Stomach smooth muscle (tissue), 2 donors: Measurements from ENCODE around the gene TRIM26.

Source experiments
- H3K27ac ChIP-seq: one replicate; pipeline ENCODE4 v1.7.0; 2013; ENCODE audit warnings: mild to moderate bottlenecking, low read length, inconsistent platforms
- H3K27me3 ChIP-seq, 2 donors: one replicate each; pipeline ENCODE4 v1.7.0; 2013; ENCODE audit warnings: low read length in 2 of 2; ENCODE audit not compliant: insufficient read depth in 2 of 2, control insufficient read depth in 1 of 2
- H3K36me3 ChIP-seq, 2 donors: one replicate each; pipeline ENCODE4 v1.7.0; 2013; ENCODE audit warnings: low read length in 2 of 2; ENCODE audit not compliant: control insufficient read depth in 2 of 2, insufficient read depth in 2 of 2
- H3K4me1 ChIP-seq: one replicate; pipeline ENCODE4 v1.7.0; 2013; ENCODE audit warnings: low read length; ENCODE audit not compliant: control insufficient read depth, insufficient read depth
- H3K4me3 ChIP-seq, 2 donors: one replicate each; pipeline ENCODE4 v1.7.0; 2013; ENCODE audit warnings: low read length in 2 of 2
- H3K9ac ChIP-seq, 2 donors: one replicate each; pipeline ENCODE4 v1.7.0; 2013; ENCODE audit warnings: low read length in 2 of 2, mild to moderate bottlenecking in 1 of 2
- H3K9me3 ChIP-seq, 2 donors: one replicate each; pipeline ENCODE4 v1.7.0; 2013; ENCODE audit warnings: low read length in 2 of 2; ENCODE audit not compliant: control insufficient read depth in 2 of 2
- donor health status: healthy.
- donor health status: Pancreatic carcinoma.

Gene TRIM26

DNA sequence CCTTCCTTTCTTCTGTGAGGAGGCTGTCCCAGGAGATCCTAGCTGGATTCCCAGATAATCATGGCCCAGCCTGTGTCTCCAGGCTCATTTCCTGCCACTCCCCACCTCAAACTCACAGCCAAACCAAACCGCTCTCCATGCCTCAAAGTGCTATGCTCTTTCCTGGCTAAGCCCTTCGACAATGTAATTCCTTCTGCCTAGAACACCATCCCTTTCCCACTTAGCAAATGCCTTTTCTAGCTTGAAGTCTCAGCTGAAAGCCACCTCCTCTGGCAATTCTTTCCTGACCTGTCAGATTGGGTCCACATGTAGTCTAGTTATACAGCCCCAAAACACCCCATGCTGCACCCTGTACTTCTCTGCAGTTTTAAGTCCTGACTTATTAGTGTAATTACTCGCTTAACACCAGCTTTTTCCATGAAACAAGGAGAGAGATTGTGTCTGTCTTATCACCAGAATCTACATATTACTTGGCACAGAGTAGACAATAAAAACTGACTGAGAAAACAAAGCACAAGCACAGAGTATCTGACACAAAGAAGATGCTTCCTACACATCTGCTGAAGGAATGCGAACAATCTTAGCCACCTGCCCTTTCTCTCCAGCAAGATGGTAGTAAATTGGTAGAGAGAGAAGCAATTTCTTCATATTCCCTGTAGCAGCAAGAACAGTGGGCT lies 5.4 kb downstream of the TRIM26 start:
- Histone ChIP-seq H3K9me3 (no peaks in the 10 kb centered on the region), H3K27ac (peak overlapping the region; percentile 37), H3K4me1 (peaks cover 32% of the 10 kb centered on the region), H3K9ac (peak overlapping the region in 1 of 2 donors; percentile 29), H3K36me3 (peaks cover 2% of the 10 kb centered on the region in 2 donors), H3K4me3 (no peak overlapping the region), H3K27me3 (no peaks in the 10 kb centered on the region)

DNA sequence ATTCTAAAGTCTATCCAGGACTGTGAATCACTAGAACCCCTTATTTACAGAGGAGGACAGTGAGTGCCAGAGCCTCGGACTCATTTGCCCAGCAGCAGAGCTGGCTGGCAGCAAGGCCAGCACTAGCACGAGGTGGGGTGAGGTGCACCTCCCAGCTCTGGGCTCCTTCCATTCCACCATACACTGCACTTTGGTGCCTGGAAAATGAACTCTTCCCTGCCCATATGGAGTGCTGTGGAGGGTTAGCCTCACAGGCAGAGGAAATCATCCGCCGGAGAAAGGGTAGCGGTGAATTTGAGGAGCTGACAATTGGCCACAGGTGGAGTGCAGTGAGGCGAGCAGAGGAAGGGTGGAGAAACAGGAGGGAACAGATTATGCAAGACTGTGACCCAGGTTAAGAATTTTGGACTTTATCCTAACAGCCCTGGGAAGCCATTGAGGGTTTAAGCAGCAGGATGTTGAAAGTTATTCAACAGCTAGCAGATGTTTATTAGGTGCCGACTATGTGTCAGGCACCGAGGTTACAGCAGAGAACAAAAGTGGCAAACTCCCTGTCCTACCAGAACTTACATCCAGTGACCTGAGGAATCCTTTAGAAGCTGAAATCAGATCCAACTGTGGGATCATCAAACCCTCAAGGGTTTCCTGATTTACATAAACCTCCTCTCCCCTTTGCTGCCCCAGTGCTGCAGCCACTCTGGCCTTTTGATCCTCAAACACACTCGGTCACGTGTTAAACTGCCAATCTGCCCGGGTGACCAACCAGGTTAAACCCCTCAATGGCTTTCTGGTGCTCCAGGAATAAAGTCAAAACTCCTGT lies 6.2 kb downstream of the TRIM26 start:
- H3K36me3 ChIP-seq = peaks cover 2% of the 10 kb centered on the region in 2 donors
- H3K27me3 ChIP-seq = no peaks in the 10 kb centered on the region
- no peaks in the 10 kb centered on the region for H3K9me3 ChIP-seq
- peak overlapping the region; percentile 37 for H3K27ac ChIP-seq
- H3K4me3 ChIP-seq = peak overlapping the region in 1 of 2 donors; percentile 8
- no peak overlapping the region for H3K9ac ChIP-seq
- H3K4me1 ChIP-seq = peaks cover 32% of the 10 kb centered on the region

GRCh38 chr6:30206152-30206551 lies 7.1 kb downstream of the TRIM26 start:
- peaks cover 24% of the 10 kb centered on the region for H3K4me1 ChIP-seq
- no peaks in the 10 kb centered on the region for H3K9me3 ChIP-seq
- no peak overlapping the region for H3K4me3 ChIP-seq
- H3K27ac ChIP-seq = no peak overlapping the region
- no peak overlapping the region for H3K9ac ChIP-seq
- peaks cover under 1 to 4% of the 10 kb centered on the region in 2 donors for H3K36me3 ChIP-seq
- no peaks in the 10 kb centered on the region for H3K27me3 ChIP-seq

GRCh38 chr6:30204116-30204515 lies 9.1 kb downstream of the TRIM26 start:
- H3K27me3 ChIP-seq = no peaks in the 10 kb centered on the region
- peaks cover 8 to 15% of the 10 kb centered on the region in 2 donors for H3K36me3 ChIP-seq
- H3K27ac ChIP-seq = no peak overlapping the region
- no peaks in the 10 kb centered on the region for H3K9me3 ChIP-seq
- H3K9ac ChIP-seq = no peak overlapping the region
- H3K4me1 ChIP-seq = peaks cover 19% of the 10 kb centered on the region
- H3K4me3 ChIP-seq = no peak overlapping the region

- Histone ChIP-seq H3K27me3 (no peaks in the 10 kb centered on the region), H3K9ac (no peak overlapping the region), H3K4me1 (peaks cover 14% of the 10 kb centered on the region), H3K9me3 (no peaks in the 10 kb centered on the region), H3K36me3 (peaks cover 26 to 29% of the 10 kb centered on the region in 2 donors), H3K4me3 (no peak overlapping the region), H3K27ac (no peak overlapping the region)
Measured at GRCh38 chr6:30202366-30202765, 10.8 kb downstream of the TRIM26 start.

DNA sequence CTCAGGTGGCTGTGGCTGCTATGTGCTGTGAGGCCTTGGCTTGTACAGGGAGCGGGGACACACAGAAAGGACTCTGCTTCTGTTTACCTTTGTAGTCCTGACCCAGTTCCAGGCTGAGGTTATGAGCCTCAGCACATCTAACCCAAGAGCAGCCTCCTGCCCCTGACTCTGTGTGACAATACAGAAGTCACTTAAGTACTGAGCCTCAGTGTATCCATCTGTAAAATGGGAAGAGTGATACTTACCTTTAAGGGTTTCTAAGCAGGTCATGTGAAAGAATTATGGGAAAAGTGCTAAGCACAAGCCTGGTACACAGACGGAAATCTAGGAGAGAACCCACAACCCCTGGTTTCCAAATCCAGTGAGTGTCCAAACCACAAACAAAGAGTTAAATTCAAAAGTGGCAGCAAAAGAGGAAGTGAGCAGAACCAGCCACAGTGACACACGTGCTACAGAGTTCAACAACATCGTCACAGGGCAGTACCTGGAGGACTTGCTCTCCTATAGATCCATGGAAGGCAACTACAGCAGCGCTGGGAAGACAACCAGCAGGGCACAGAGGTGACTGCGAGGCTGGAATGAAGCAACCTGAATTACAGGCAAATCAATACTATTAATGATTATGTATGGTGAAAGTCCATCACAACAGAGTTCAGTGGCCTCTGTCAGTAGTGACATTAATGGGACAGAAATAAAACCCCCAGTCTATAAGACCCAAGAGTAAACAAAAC lies 12.5 kb downstream of the TRIM26 start:
- Histone ChIP-seq H3K27ac (no peak overlapping the region), H3K4me1 (no peaks in the 10 kb centered on the region), H3K9me3 (no peaks in the 10 kb centered on the region), H3K27me3 (no peaks in the 10 kb centered on the region), H3K4me3 (no peak overlapping the region), H3K36me3 (peaks cover 38 to 42% of the 10 kb centered on the region in 2 donors), H3K9ac (no peak overlapping the region)

- Histone ChIP-seq H3K9me3 (no peaks in the 10 kb centered on the region), H3K9ac (no peak overlapping the region), H3K27ac (no peak overlapping the region), H3K27me3 (no peaks in the 10 kb centered on the region), H3K4me1 (peaks cover 2% of the 10 kb centered on the region), H3K4me3 (no peak overlapping the region), H3K36me3 (peaks cover 39 to 53% of the 10 kb centered on the region in 2 donors)
Measured at GRCh38 chr6:30198166-30199084, 14.8 kb downstream of the TRIM26 start.

DNA sequence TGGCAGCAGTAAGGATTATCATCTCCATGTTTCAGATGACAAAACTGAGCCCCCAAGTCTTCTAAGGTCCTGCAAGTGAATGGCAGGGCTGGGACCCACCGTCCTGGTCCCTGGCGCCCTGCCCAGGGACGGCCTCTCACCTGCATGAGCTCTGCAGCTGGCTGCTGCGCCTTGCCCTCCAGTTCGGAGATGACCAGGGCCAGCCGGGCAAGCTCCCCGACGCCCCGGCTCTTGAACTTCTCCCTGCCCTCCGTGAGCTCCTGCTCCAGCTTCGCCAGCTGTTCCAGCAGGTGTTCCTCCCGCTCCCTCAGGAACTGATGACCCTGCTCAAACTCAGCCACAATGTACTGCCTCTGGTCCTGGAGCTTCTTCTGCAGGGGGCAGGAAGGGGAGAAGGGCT lies 16.8 kb downstream of the TRIM26 start:
- Histone ChIP-seq H3K27ac (no peak overlapping the region), H3K9ac (no peak overlapping the region), H3K36me3 (peaks cover 43 to 60% of the 10 kb centered on the region in 2 donors)

DNA sequence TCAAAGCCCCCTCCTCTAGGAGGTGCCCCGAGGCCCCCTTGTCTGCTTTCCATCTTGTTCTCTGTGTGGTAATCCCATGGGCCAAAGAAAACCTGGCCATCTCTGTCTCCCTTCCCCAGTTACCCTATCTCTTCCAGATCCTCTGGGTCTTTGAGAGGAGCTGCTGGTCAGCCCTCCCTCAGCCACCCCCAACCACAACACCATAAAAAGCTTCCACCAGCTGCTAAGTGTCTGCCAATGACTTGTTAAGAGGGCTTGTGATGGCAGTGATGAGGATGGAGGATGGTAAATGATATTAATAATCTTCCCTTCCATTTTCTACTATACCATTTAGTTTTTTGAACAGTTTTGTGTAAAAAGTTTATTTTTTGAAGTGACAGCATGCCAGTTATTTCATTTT lies 17.3 kb downstream of the TRIM26 start:
- Histone ChIP-seq H3K9ac (no peak overlapping the region), H3K4me3 (no peak overlapping the region), H3K36me3 (peaks cover 42 to 62% of the 10 kb centered on the region in 2 donors), H3K4me1 (peaks cover 2% of the 10 kb centered on the region), H3K9me3 (no peaks in the 10 kb centered on the region), H3K27ac (no peak overlapping the region), H3K27me3 (no peaks in the 10 kb centered on the region)

More for the DNA sequence above, 16.8 kb downstream of the TRIM26 start:
- Histone ChIP-seq H3K9me3 (no peaks in the 10 kb centered on the region), H3K4me3 (no peak overlapping the region), H3K4me1 (peaks cover 2% of the 10 kb centered on the region), H3K27me3 (no peaks in the 10 kb centered on the region)
